Measurements from ENCODE around the gene IGDCC3.
A peak's percentile ranks its signal among the peaks of the same experiment; 100 is the strongest.

Gene IGDCC3

GRCh38 chr15:65412556-65412955 is 34.8 kb upstream of the IGDCC3 start:
- no peaks in the 10 kb centered on the region for H3K9me3 Mint-ChIP-seq
- H3K27me3 Mint-ChIP-seq: peaks cover 16% of the 10 kb centered on the region
- DNase-seq (ENCODE audit: low spot score in 2 of 2) (no peak), ATAC-seq (ENCODE audit: low read depth) (no peak)
- no peak overlapping the region for H3K4me3 Mint-ChIP-seq
- no peak overlapping the region for H3K27ac Mint-ChIP-seq
- H3K36me3 Mint-ChIP-seq: no peaks in the 10 kb centered on the region
- H3K4me1 Mint-ChIP-seq: peaks cover 19% of the 10 kb centered on the region

- H3K9me3 Mint-ChIP-seq: no peaks in the 10 kb centered on the region
- peaks cover 16% of the 10 kb centered on the region for H3K27me3 Mint-ChIP-seq
- H3K27ac Mint-ChIP-seq: no peak overlapping the region
- H3K36me3 Mint-ChIP-seq: no peaks in the 10 kb centered on the region
- DNase-seq (ENCODE audit: low spot score in 2 of 2) (no peak), ATAC-seq (ENCODE audit: low read depth) (no peak)
- peaks cover 19% of the 10 kb centered on the region for H3K4me1 Mint-ChIP-seq
- no peak overlapping the region for H3K4me3 Mint-ChIP-seq
These were observed 33.8 kb upstream of the IGDCC3 start for GRCh38 chr15:65411465-65412071.

- H3K9me3 Mint-ChIP-seq: no peaks in the 10 kb centered on the region
These were observed 33.2 kb upstream of the IGDCC3 start for GRCh38 chr15:65410972-65411371.

GRCh38 chr15:65410036-65410435 is 32.2 kb upstream of the IGDCC3 start:
- ATAC-seq (ENCODE audit: low read depth) (no peak), DNase-seq (ENCODE audit: low spot score in 2 of 2) (no peak)
- Mint-ChIP-seq H3K27ac (no peak overlapping the region), H3K36me3 (no peaks in the 10 kb centered on the region), H3K4me1 (peaks cover 19% of the 10 kb centered on the region), H3K4me3 (no peak overlapping the region), H3K9me3 (no peaks in the 10 kb centered on the region), H3K27me3 (peaks cover 16% of the 10 kb centered on the region)

More at GRCh38 chr15:65410972-65411371, 33.2 kb upstream of the IGDCC3 start:
- peaks cover 19% of the 10 kb centered on the region for H3K4me1 Mint-ChIP-seq
- no peak overlapping the region for H3K4me3 Mint-ChIP-seq
- ATAC-seq (ENCODE audit: low read depth) (no peak), DNase-seq (ENCODE audit: low spot score in 2 of 2) (no peak)
- no peaks in the 10 kb centered on the region for H3K36me3 Mint-ChIP-seq
- no peak overlapping the region for H3K27ac Mint-ChIP-seq
- H3K27me3 Mint-ChIP-seq: peaks cover 16% of the 10 kb centered on the region

- peak; percentile 92 for ATAC-seq (ENCODE audit: low read depth)
- peaks cover 18% of the 10 kb centered on the region for H3K27me3 Mint-ChIP-seq
These were observed 31.3 kb upstream of the IGDCC3 start for GRCh38 chr15:65409036-65409631.

GRCh38 chr15:65408324-65409035 is 30.7 kb upstream of the IGDCC3 start:
- Mint-ChIP-seq H3K36me3 (no peaks in the 10 kb centered on the region), H3K27ac (no peak overlapping the region), H3K27me3 (peaks cover 18% of the 10 kb centered on the region), H3K4me1 (peaks cover 19% of the 10 kb centered on the region), H3K4me3 (no peak overlapping the region), H3K9me3 (no peaks in the 10 kb centered on the region)
- DNase-seq (ENCODE audit: low spot score in 2 of 2): no peak
- ATAC-seq (ENCODE audit: low read depth): no peak

More at GRCh38 chr15:65409036-65409631, 31.3 kb upstream of the IGDCC3 start:
- Mint-ChIP-seq H3K4me1 (peaks cover 19% of the 10 kb centered on the region), H3K9me3 (no peaks in the 10 kb centered on the region), H3K27ac (peak overlapping the region; percentile 65), H3K4me3 (peak overlapping the region; percentile 41), H3K36me3 (no peaks in the 10 kb centered on the region)
- no peak for DNase-seq (ENCODE audit: low spot score in 2 of 2)

GRCh38 chr15:65406424-65407000 is 28.7 kb upstream of the IGDCC3 start:
- no peak for DNase-seq (ENCODE audit: low spot score in 2 of 2)
- no peak overlapping the region for H3K27ac Mint-ChIP-seq
- H3K4me1 Mint-ChIP-seq: peaks cover 16% of the 10 kb centered on the region
- no peak for ATAC-seq (ENCODE audit: low read depth)
- H3K4me3 Mint-ChIP-seq: no peak overlapping the region
- H3K27me3 Mint-ChIP-seq: peaks cover 16% of the 10 kb centered on the region
- no peaks in the 10 kb centered on the region for H3K36me3 Mint-ChIP-seq
- H3K9me3 Mint-ChIP-seq: no peaks in the 10 kb centered on the region

GRCh38 chr15:65405791-65406423 is 28.1 kb upstream of the IGDCC3 start:
- Mint-ChIP-seq H3K9me3 (no peaks in the 10 kb centered on the region), H3K4me1 (peaks cover 14% of the 10 kb centered on the region), H3K36me3 (no peaks in the 10 kb centered on the region), H3K4me3 (no peak overlapping the region), H3K27ac (no peak overlapping the region), H3K27me3 (peaks cover 13% of the 10 kb centered on the region)
- DNase-seq (ENCODE audit: low spot score in 2 of 2): no peak
- ATAC-seq (ENCODE audit: low read depth): no peak

GRCh38 chr15:65404186-65404872 is 26.5 kb upstream of the IGDCC3 start:
- Mint-ChIP-seq H3K9me3 (no peaks in the 10 kb centered on the region), H3K27ac (no peak overlapping the region), H3K27me3 (peaks cover 11% of the 10 kb centered on the region), H3K36me3 (no peaks in the 10 kb centered on the region), H3K4me1 (peaks cover 5% of the 10 kb centered on the region), H3K4me3 (no peak overlapping the region)
- ATAC-seq (ENCODE audit: low read depth) (no peak), DNase-seq (ENCODE audit: low spot score in 2 of 2) (no peak)

GRCh38 chr15:65402961-65403360 is 25.2 kb upstream of the IGDCC3 start:
- no peak overlapping the region for H3K4me3 Mint-ChIP-seq
- peaks cover 8% of the 10 kb centered on the region for H3K27me3 Mint-ChIP-seq
- no peak overlapping the region for H3K27ac Mint-ChIP-seq
- H3K36me3 Mint-ChIP-seq: no peaks in the 10 kb centered on the region
- DNase-seq (ENCODE audit: low spot score in 2 of 2) (no peak), ATAC-seq (ENCODE audit: low read depth) (no peak)
- H3K4me1 Mint-ChIP-seq: no peaks in the 10 kb centered on the region
- no peaks in the 10 kb centered on the region for H3K9me3 Mint-ChIP-seq

GRCh38 chr15:65401611-65402240 is 23.9 kb upstream of the IGDCC3 start:
- peaks cover 15% of the 10 kb centered on the region for H3K27me3 Mint-ChIP-seq

GRCh38 chr15:65400760-65401610 is 23.2 kb upstream of the IGDCC3 start:
- DNase-seq (ENCODE audit: low spot score in 2 of 2): peak; percentile 37 to 50
- H3K4me3 Mint-ChIP-seq: no peak overlapping the region
- H3K27ac Mint-ChIP-seq: no peak overlapping the region
- peaks cover 2% of the 10 kb centered on the region for H3K36me3 Mint-ChIP-seq
- ATAC-seq (ENCODE audit: low read depth): peak; percentile 84
- H3K9me3 Mint-ChIP-seq: no peaks in the 10 kb centered on the region
- peaks cover 9% of the 10 kb centered on the region for H3K4me1 Mint-ChIP-seq
- H3K27me3 Mint-ChIP-seq: peaks cover 22% of the 10 kb centered on the region

More at GRCh38 chr15:65401611-65402240, 23.9 kb upstream of the IGDCC3 start:
- Mint-ChIP-seq H3K4me1 (peaks cover 2% of the 10 kb centered on the region), H3K4me3 (no peak overlapping the region), H3K27ac (no peak overlapping the region), H3K36me3 (no peaks in the 10 kb centered on the region), H3K9me3 (no peaks in the 10 kb centered on the region)
- no peak for ATAC-seq (ENCODE audit: low read depth)
- DNase-seq (ENCODE audit: low spot score in 2 of 2): no peak

All from memory B cell (primary cell).